Measurements from ENCODE around the gene TNK2. TPM values are rescaled to one million over a fixed set of nuclear protein-coding genes. Genes with fewer than 3 reads are reported as not detected.
"Not testable (repeated sequence)": the region's sequence is repeated elsewhere in the genome, so short reads cannot be mapped to it uniquely, and the experiment has no call there.

Gene TNK2
- 100 to 1,000 TPM; 169 to 207 (median 171) TPM for total RNA-seq
- 34.2 TPM for total RNA-seq (2013)

- ATAC-seq (peak; percentile 32 to 58 (median 32)), DNase-seq (peak; percentile 49 to 81)
- Histone ChIP-seq H3K27me3 (ENCODE audit: control insufficient read depth, insufficient read depth, low read length) (no peaks in the 10 kb centered on the region), H3K4me1 (ENCODE audit: control insufficient read depth, insufficient read depth, low read length) (peaks cover 51% of the 10 kb centered on the region), H3K27ac (ENCODE audit: low read length) (peak within 1 kb of the TSS; percentile 97), H3K9me3 (ENCODE audit: control insufficient read depth, insufficient read depth, low read length) (no peaks in the 10 kb centered on the region), H3K36me3 (ENCODE audit: control insufficient read depth, insufficient read depth, low read length) (no peaks in the 10 kb centered on the region), H3K4me3 (ENCODE audit: low read length) (peak within 1 kb of the TSS; percentile 62)
- intact Hi-C loops (cut with micrococcal nuclease): loop anchor here (1.0 to 5.0 kb wide), 3 partner anchors 14 to 594 kb away; partner anchors contain the start of gene RNF168
- no peaks in the 10 kb centered on the region for H3K36me3 Mint-ChIP-seq
- TF ChIP-seq CTCF (IDR thresholded peaks at IDR 0.05): no peak
- peak within 1 kb of the TSS; percentile 97 to 100 for H3K27ac Mint-ChIP-seq
- peak within 1 kb of the TSS; percentile 93 for H3K4me3 Mint-ChIP-seq
- H3K4me1 Mint-ChIP-seq: peaks cover 48% of the 10 kb centered on the region in 2 donors
- 0% methylated on average over 35 of the region's 35 CpGs for WGBS (ENCODE audit: insufficient coverage)
- no peaks in the 10 kb centered on the region for H3K27me3 Mint-ChIP-seq (ENCODE audit: low read depth in 2 of 2)
- no peaks in the 10 kb centered on the region for H3K9me3 Mint-ChIP-seq
These were observed at the start of gene TNK2 for GRCh38 chr3:195907934-195908693. Gene TNK2, minus strand, starts transcription at chr3:195908551. Its CDS starts 19,963 bp downstream, at chr3:195888588.

GRCh38 chr3:195956577-195956976 is 48.2 kb upstream of the TNK2 start:
- Histone ChIP-seq H3K4me3 (ENCODE audit: low read length) (no peak overlapping the region), H3K36me3 (ENCODE audit: control insufficient read depth, insufficient read depth, low read length) (no peaks in the 10 kb centered on the region), H3K27me3 (ENCODE audit: control insufficient read depth, insufficient read depth, low read length) (no peaks in the 10 kb centered on the region), H3K4me1 (ENCODE audit: control insufficient read depth, insufficient read depth, low read length) (peaks cover 6% of the 10 kb centered on the region), H3K9me3 (ENCODE audit: control insufficient read depth, insufficient read depth, low read length) (no peaks in the 10 kb centered on the region), H3K27ac (ENCODE audit: low read length) (no peak overlapping the region)
- Mint-ChIP-seq H3K27ac (peak overlapping the region; percentile 30 to 79), H3K36me3 (peaks cover 9% of the 10 kb centered on the region), H3K4me1 (peaks cover 22 to 23% of the 10 kb centered on the region in 2 donors), H3K27me3 (ENCODE audit: low read depth in 2 of 2) (no peaks in the 10 kb centered on the region), H3K4me3 (no peak overlapping the region), H3K9me3 (no peaks in the 10 kb centered on the region)
- no peak for ATAC-seq
- DNase-seq: no peak
- 98% methylated on average over 7 of the region's 7 CpGs for WGBS (ENCODE audit: insufficient coverage)
- no peak for TF ChIP-seq CTCF (IDR thresholded peaks at IDR 0.05)
- intact Hi-C loops (cut with micrococcal nuclease): no loop called here

GRCh38 chr3:195955416-195955841 is 47.1 kb upstream of the TNK2 start:
- peak overlapping the region; percentile 76 to 79 for H3K27ac Mint-ChIP-seq
- DNase-seq; H3K27me3 Mint-ChIP-seq (ENCODE audit: low read depth in 2 of 2); H3K9me3 ChIP-seq (ENCODE audit: control insufficient read depth, insufficient read depth, low read length); H3K4me1 ChIP-seq (ENCODE audit: control insufficient read depth, insufficient read depth, low read length); H3K27ac ChIP-seq (ENCODE audit: low read length); H3K9me3 Mint-ChIP-seq; H3K4me3 ChIP-seq (ENCODE audit: low read length); H3K36me3 ChIP-seq (ENCODE audit: control insufficient read depth, insufficient read depth, low read length); H3K27me3 ChIP-seq (ENCODE audit: control insufficient read depth, insufficient read depth, low read length); H3K36me3 Mint-ChIP-seq; intact Hi-C loops (cut with micrococcal nuclease); ATAC-seq: not testable (repeated sequence)
- peak overlapping the region; percentile 77 for H3K4me3 Mint-ChIP-seq
- 69% methylated on average over 20 of the region's 20 CpGs for WGBS (ENCODE audit: insufficient coverage)
- peaks cover 12 to 13% of the 10 kb centered on the region in 2 donors for H3K4me1 Mint-ChIP-seq

GRCh38 chr3:195954752-195955119 is 46.4 kb upstream of the TNK2 start:
- H3K4me1 ChIP-seq (ENCODE audit: control insufficient read depth, insufficient read depth, low read length); H3K9me3 ChIP-seq (ENCODE audit: control insufficient read depth, insufficient read depth, low read length); H3K36me3 Mint-ChIP-seq; intact Hi-C loops (cut with micrococcal nuclease); H3K27me3 ChIP-seq (ENCODE audit: control insufficient read depth, insufficient read depth, low read length); H3K36me3 ChIP-seq (ENCODE audit: control insufficient read depth, insufficient read depth, low read length); H3K27me3 Mint-ChIP-seq (ENCODE audit: low read depth in 2 of 2); H3K9me3 Mint-ChIP-seq: not testable (repeated sequence)
- H3K4me3 ChIP-seq (ENCODE audit: low read length): peak overlapping the region; percentile 32
- 0% methylated on average over 10 of the region's 27 CpGs for WGBS (ENCODE audit: insufficient coverage)
- Mint-ChIP-seq H3K4me1 (peaks cover 12 to 13% of the 10 kb centered on the region in 2 donors), H3K4me3 (peak overlapping the region; percentile 81), H3K27ac (peak overlapping the region; percentile 26 to 83)
- DNase-seq (peak in 1 of 2 donors; percentile 40), ATAC-seq (peak; percentile 41 to 61 (median 53))
- peak overlapping the region; percentile 35 for H3K27ac ChIP-seq (ENCODE audit: low read length)

GRCh38 chr3:195954052-195954751 is 45.9 kb upstream of the TNK2 start:
- H3K4me3 ChIP-seq (ENCODE audit: low read length): peak overlapping the region; percentile 32

GRCh38 chr3:195952590-195952989 is 44.2 kb upstream of the TNK2 start:
- H3K4me3 ChIP-seq (ENCODE audit: low read length); H3K27ac ChIP-seq (ENCODE audit: low read length); H3K27ac Mint-ChIP-seq; H3K4me1 Mint-ChIP-seq; H3K4me1 ChIP-seq (ENCODE audit: control insufficient read depth, insufficient read depth, low read length); H3K27me3 ChIP-seq (ENCODE audit: control insufficient read depth, insufficient read depth, low read length); H3K9me3 ChIP-seq (ENCODE audit: control insufficient read depth, insufficient read depth, low read length); H3K36me3 ChIP-seq (ENCODE audit: control insufficient read depth, insufficient read depth, low read length); H3K27me3 Mint-ChIP-seq (ENCODE audit: low read depth in 2 of 2); intact Hi-C loops (cut with micrococcal nuclease); H3K9me3 Mint-ChIP-seq; ATAC-seq; H3K36me3 Mint-ChIP-seq; DNase-seq: not testable (repeated sequence)
- 90% methylated on average over 4 of the region's 10 CpGs for WGBS (ENCODE audit: insufficient coverage)
- H3K4me3 Mint-ChIP-seq: peak overlapping the region; percentile 58

More at GRCh38 chr3:195954052-195954751, 45.9 kb upstream of the TNK2 start:
- H3K9me3 ChIP-seq (ENCODE audit: control insufficient read depth, insufficient read depth, low read length); H3K4me1 ChIP-seq (ENCODE audit: control insufficient read depth, insufficient read depth, low read length); H3K36me3 Mint-ChIP-seq; H3K27me3 Mint-ChIP-seq (ENCODE audit: low read depth in 2 of 2); H3K36me3 ChIP-seq (ENCODE audit: control insufficient read depth, insufficient read depth, low read length); intact Hi-C loops (cut with micrococcal nuclease); H3K27me3 ChIP-seq (ENCODE audit: control insufficient read depth, insufficient read depth, low read length); H3K9me3 Mint-ChIP-seq: not testable (repeated sequence)
- Mint-ChIP-seq H3K27ac (peak overlapping the region; percentile 26 to 83), H3K4me3 (peak overlapping the region; percentile 81), H3K4me1 (peaks cover 10 to 11% of the 10 kb centered on the region in 2 donors)
- DNase-seq (peak; percentile 72 to 78), ATAC-seq (peak; percentile 95 to 96 (median 95))
- WGBS (ENCODE audit: insufficient coverage): under 1% methylated on average over 18 of the region's 84 CpGs
- H3K27ac ChIP-seq (ENCODE audit: low read length): peak overlapping the region; percentile 35

Data from natural killer cell (primary cell).